HG03520 (cell line): Measurements from ENCODE around the gene TCAF1.
"Not testable (repeated sequence)": the region's sequence is repeated elsewhere in the genome, so short reads cannot be mapped to it uniquely, and the experiment has no call there.

Experiments used
- ATAC-seq: cut with Tn5 transposase; IDR thresholded peaks from one replicate; pipeline ENCODE4 v1.9.1; 2021; ENCODE audit warnings: mild to moderate bottlenecking, moderate library complexity; ENCODE audit not compliant: unreplicated experiment

The TCAF1 gene

DNA sequence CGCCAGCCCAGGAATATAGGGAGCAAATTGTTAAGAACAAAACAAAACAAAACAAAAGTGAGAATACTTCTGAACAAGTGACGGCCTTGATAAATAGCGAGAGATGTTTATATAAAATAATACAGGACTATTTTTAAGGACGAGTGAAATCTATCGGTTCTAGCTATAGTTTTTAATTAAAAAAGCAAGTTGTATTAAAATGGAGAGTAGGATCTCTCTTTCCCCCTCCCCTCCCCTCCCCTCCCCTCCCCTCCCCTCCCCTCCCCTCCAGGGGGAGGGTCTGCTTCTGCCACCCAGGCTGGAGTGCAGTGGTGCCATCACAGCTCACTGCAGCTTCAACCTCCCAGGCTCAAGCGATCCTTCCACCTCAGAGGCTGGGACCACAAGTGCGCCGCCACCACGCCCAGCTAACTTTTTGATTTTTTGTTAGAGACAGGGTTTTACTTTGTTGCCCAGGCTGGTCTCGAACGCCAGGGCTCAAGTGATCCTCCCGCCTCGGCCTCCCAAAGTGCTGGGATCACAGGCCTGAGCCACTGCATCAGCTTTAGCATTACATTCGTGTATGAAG lies 440 bp upstream of the TCAF1 start:
- ATAC-seq = no peak

DNA sequence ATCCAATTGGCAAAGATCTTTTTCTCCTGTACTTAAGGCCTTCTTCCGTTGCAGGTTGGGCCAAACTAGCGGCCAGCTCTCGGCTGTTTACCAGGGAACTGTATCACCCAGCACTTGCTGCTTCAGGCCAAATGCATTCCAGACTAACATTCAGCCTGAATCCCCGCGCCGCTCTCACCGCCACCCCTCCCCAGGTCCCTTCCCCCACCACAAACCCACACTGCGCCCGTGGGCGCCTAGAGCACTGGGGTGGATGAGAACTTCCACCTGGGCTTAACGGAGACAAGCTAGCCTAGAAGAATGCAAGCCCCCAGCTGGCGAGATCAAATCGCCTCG lies 676 bp downstream of the TCAF1 start:
- no peak for ATAC-seq

DNA sequence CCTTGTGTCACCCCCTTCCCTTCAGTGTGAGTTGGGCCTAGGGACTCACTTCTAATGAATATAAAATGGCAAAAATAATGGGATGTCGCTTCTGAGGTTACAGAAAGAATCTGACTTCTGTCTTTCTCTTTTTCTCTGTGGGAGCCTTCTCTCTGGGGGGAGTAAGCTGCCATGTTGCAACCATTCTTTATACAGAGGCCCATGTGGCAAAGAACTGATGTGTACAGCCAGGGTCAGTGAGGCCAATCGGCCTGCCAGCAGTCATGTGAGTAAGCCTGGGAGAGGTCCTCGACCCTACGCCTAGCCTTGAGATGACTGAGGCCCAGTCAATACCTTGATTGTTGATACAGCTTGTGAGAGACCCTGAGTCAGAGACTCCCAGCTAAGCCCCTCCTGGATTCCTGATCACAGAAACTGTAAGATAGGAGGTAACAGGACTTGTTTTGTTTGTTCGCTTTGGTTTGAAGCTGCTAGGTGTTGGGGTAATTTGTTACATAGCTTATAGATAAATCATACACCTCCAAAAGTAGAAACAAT lies 1.7 kb downstream of the TCAF1 start:
- ATAC-seq = no peak

DNA sequence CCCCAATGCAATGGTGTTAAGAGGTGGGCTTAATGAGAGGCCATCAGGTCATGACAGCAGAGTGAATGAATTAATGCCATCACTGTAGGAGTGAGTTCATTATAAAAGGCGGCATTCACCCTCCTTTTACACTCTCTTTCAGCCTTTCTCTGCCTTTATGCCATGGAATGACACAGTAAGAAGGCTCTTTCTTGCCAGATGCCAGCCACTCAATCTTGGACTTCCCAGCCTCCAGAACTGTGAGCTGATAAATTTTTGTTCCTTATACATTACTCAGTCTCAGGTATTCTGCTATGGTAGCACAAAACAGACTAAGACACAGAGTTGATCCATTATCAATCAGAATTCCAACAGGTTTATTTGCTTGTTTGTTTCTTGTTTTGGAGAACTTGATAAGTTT lies 3.2 kb downstream of the TCAF1 start:
- ATAC-seq = no peak

DNA sequence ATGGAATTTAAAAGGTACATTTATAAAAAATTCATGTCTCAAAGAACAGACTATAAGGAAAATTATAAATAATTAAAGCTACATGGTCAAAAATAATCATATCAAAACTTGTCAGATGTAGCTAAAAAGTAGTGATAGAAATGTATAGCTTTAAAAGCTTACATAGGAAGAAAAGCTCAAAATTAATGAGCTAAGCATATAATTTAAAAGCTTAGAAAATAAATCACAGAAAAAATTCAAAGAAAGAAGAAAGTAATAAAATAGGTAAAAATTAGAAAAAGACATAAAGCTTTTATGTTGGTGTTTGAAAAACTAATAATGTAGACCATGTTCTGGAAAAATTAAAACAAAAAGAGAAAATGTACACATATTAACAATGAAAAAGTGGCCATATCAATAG lies 5.3 kb downstream of the TCAF1 start:
- ATAC-seq = no peak

DNA sequence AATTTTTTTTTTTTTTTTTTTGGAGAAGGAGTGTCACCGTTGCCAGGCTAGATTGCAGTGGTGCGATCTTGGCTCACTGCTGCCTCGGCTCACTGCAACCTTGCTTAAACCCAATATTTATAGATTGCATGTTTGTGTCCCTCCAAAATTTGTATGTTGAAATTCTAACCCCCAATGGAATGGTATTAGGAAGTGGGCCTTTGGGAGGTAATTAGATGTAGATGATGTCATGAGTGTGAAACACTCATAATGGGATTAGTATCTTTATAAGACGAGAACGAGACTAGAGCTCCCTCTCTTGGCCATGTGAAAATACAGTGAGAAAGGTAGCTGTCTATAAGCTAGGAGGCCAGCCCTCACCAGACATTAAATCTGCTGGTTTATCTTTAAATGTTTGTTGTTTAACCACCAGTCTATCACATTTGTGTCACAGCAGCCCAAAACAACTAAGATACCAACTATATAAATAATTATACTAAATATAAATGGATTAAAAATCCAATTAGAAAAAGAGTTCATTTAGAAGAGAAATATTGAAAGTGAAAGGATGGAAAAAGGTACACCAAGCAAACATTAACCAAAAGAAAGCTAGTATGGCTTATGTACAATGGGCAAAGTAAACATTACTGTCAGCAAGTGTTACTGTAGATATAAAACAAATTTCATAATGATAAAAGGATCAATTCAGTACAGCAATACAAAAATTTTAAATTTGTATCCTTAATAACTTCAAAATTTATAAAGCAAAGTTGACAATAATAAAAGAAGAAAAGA lies 9.3 kb downstream of the TCAF1 start:
- ATAC-seq = peak; percentile 98

DNA sequence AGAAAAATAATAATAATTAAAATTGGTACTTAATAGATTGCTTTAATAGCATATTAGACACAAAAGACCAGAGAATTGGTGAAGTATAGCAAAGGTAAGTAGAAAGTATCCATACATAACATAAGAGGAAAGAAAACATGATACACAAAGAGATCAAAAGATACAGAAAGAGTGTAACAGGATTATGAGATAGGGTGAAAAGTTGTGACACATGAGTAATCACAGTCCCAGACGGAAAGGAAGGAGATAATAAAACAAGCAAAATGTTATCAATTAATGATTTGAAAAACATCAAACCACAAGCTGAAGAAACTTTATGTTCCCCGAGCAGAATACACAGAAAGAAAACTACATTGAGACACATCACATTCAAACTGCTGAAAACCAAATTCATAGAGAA lies 10.5 kb downstream of the TCAF1 start:
- ATAC-seq = no peak

DNA sequence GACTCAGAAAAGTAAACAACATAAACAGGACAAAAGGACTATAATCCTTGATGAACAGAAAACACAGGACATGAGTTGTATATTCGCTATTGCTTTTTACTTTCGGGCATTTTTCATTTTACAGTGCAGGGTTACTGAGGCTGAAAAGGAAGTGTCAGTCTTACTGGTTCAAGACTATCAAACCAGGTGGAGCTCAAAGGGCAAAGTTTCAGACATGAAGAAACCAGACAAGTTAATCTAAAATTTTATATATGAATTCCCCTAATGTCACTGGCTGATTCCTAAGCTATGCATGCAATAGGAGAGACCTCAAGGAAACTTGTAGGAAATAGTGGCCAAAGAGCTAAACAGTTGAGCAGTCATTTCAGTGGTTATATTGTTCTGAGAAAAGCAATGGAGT lies 11.4 kb downstream of the TCAF1 start:
- no peak for ATAC-seq

DNA sequence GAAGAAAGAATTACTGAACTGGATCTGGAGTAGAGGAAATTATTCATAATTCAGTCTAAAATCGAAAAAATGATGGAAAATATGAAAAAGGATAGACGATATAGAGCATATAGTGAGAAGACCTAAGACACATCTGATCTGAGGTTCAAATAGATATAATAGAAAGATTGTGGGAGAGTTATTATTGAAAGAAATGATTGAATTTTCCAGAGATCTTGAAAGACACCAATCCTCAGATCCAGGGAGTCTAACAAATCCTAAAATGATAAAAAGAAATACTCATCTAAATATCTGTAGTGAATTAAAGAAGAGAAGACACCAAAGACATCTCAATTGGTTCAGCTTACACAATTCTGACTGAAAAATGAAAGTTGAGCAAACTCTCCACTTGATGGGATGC lies 12.9 kb downstream of the TCAF1 start:
- no peak for ATAC-seq

DNA sequence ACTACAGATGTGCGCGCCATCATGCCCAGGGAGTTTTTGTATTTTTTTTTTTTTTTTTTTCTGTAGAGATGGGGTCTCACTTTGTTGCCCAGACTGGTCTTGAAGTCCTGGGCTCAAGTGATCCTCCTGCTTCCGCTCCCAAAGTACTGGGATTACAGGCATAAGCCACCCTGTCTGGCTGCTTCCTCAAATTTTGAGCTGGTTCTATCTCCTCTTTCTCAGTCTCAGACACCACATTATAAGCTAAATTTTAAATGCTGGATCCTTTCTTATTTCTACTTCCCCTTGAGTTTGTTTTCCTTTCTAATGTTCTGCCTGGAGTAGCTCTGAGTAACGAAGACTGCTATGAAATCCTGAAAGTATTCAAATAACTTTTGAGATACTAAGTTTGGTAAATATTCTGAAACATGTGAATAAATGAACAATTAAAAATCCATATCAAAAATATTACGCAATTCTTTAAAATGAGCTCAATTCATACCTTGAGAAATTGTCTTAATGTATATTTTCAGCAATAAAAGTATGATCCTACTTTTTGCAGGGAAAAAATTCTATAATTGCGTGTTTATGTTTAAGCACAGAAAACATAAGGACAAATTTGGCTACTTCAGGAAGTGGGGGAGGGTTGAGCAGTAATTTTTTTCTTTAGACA lies 15.0 kb downstream of the TCAF1 start:
- ATAC-seq = no peak

DNA sequence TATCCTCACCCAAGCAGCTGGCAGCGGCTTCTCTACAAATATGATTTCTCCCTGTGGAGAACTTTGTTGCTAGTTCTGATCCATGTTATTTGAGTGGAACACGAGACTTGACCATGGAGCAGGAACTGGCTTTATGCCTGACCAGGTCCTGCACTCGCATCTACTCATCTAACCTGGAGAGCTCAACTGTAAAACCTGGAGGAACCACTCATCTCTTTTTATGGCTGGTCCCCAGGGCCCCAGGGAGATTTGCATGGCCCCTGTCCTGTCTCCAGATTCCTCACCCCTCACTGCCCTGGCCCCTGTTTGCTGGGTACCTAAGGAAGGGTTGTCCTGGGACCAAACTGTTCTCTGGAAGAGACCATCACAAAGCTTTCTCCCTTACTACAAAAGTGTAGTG lies 16.0 kb downstream of the TCAF1 start:
- ATAC-seq = no peak

DNA sequence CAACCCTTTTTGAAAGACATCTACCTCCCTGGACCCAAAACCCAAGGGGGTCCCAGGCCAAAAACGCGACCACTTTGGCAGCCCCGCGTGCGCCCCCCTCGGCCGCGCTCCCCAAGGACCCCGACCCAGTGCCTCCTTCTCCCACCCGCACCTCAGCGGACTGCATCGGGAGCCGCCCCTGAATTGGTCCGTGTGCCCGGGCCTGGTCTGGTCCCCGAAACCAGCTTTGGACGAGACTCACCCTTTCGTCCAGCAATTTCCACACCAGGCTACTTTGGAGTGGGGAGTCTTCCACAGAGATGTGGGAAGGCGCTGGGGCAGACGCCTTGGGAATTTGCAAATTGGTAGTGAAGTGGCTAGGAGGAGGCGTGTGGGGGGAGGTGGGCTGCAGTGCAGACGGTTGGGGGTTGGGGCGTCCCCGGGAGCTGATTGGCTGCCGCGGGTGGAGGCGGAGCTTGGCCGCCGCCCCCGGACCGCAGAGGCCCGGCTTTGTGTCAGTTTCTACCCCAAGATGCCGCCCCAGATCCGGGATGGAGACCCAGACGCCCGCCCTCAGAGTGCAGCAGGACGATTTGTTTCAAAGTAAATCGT lies 16.9 kb downstream of the TCAF1 start:
- peak; percentile 57 for ATAC-seq

DNA sequence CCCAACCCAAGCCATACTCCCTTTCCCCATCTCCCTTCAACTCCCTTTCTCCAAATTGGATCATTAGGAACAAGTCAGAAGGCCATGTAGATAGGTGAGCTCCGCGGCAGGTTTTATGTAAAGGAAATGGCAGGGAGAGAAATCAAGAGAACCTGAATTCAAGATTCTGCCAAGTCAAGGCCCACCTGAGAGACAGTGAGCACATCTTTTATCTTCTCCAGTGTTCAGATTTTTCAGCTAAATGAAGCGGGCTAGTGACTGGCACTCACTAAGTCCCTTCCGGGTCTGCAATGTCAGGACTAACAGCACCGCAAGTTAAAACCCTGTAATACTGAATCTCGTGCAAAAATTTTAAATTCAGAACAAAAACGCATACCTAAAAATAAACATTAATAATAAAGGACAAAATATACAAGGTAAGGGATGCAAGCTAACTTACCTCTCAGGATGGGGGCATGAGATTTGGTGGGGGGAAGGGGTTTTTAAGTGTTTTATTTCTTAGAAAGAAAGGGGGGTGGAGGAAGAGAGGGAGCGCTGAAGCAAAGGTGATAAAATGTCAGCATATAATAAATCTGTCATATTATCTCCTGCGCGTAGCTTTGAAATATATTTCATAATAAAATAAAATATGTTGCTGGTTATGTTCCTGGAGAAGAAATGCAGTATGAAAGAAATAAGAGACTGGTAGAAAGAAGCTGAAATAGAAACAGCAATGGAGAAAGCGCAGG lies 17.6 kb downstream of the TCAF1 start:
- ATAC-seq = no peak

DNA sequence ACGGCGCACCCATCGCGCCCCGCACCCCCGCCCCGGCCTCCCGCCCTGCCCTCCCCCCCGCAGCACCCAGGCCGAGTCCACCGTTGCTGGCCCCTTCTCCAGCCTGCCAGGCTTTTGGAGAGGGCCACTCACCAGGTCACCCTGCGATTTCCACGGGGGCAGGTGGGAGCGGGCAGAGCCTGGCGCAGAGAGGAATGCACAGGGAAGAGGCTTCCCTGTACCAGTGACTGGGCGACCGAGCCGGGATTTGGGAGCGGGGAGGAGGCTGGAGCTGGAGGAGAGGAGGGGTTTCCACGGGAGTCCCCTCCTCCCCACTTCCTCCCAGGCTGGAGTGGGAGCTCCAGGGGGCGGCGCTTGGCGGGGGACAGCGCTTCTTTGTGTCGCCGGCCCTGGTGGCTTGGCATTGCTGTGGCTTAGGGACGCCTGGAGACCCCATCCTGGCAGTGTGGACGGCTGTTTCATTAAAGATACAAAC lies 19.3 kb downstream of the TCAF1 start:
- no peak for ATAC-seq

DNA sequence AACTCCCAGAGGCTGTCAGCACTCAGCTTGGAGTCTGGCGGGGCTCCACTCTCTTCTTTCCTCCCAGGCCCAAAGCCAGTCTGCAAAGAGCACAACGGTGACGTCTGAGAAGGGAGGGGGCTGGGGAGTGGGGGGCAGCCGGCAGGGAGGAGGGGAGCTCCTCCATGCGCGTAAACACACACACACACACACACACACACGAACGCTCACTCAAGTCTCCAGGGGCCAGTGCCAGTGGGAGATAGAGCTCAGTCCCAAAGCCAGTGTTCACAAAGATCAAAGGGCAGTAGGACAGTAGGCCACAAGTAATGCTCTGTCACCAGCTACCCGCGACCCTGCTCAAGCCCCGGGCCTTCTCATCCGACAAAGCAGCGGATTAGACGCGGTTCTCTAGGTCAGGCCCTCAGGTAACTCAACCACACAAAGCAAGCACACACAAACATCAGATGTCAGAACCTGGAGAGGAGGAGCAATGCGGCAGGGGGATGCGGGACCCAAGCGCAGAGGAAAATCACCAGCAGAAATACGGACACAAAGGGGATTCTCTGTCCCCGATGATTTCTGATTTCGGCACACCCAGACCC lies 19.9 kb downstream of the TCAF1 start:
- no peak for ATAC-seq

DNA sequence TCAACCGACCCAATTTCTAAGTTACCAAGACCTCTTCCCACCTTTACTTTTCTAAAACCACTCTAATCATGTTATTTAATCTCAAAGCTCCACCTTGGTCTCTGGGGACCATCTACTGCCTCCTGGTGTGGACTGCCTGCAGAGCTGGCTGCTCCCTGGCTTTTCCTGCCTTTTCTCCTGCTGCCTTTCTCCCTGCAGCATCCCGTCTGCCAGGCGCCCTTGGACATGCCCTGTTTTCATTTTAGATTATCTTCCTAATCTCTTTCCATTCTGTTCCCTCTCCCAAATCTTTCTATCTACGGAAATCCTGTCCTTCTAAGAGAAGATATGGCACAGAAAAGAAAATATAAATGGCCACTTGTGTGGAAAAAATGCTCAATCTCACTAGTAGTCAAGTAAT lies 23.1 kb downstream of the TCAF1 start:
- no peak for ATAC-seq

DNA sequence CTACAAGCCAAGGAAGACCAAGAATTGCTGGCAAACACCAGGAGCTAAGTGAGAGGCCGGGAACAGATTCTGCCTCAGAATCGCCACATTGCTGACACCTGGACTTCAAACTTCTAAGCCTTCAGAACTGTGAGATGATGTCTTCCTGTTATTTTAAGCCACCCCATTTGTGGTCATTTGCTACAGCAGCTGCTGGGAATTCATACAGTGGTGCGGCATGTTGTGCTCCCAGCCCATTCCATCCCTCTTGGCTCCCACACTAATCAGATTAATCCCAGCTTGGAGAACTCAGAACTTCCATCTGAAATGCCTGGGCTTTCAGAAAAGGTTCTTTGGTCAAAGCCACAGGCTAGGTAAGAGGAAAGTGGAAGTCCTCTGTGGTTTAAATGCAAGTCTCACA lies 24.9 kb downstream of the TCAF1 start:
- ATAC-seq = no peak

DNA sequence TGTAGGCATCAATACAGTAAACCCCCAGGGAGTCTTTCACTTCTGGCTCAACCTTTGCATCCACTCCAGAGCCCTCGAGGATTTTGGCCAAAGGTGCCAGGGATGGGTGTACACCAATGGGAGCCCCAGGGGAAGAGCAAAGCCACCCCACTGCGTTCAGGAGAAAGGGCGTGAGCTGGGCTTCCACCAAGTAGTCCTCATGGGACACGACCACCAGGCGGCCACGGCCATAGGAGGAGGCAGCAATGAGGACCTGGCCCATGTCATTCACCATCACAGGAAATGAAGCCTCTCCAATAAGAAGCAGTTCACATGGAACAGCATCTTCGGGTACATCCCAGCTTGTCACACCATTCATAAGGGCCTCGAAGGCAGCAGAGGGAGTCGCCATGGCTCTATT lies 25.8 kb downstream of the TCAF1 start:
- ATAC-seq = no peak

DNA sequence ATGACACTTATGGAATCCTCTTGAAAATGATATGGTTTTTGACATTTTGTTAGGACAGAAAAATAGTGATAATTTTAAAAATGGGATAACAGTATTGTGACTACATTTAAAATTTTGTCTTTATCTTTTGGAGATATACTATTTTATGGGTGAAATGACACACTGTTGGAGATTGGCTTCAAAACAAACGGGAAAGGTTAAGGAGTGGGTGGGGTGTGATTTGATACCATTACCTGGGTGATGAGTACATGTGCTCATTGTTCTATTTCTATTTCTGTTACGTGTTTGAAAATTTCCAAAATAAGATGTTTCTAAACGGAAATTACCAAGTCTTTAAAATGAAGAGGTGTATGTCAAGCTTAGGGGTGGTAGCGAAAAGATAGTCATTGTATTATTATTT lies 28.7 kb downstream of the TCAF1 start:
- not testable (repeated sequence) for ATAC-seq

DNA sequence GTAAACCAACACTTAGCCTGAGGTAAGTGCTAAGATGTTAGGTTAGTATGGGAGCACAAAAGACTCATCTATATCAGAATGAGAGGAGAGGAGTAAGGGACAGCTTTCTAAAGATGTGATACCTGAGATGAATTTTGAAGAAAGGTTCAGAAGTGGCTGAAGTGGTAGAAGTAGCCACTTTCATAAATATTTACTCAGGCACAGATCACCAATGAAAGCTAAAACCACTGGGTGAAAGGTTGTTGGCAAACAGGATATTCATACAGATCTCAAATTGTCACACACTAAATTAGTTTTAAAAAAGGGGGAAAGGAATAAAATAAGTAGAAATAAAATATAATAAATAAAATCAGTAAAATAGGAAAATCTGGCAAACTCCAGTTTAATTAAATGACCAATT lies 30.4 kb downstream of the TCAF1 start:
- ATAC-seq = not testable (repeated sequence)

DNA sequence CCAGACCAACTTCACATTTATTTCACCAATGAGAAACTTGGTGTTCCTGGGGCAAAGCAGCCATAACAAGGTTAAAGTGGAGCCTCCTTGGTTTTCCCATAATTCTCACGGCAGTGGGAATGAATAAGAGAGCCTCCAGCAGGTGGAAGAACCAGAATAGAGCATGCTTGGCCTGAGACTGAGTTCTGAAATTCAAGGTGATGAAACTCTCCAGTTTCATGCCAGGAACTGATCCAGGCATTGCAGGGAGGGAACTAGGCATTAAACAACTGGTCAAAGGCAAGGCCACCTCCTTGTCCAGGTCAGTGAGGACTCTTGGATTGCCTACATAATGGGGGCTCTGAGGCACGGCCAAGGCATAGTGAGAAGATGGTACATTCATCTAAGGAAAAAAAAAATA lies 44.0 kb downstream of the TCAF1 start:
- not testable (repeated sequence) for ATAC-seq
